Natural killer cell (primary cell): ENCODE results near the gene FAM237A. TPM values are rescaled to one million over a fixed set of nuclear protein-coding genes. Genes with fewer than 3 reads are reported as not detected.

Source experiments
- ATAC-seq, 3 donors: fragments of 150-1000 bp in 2 of 3; fragments of 200-7000 bp in 1 of 3; cut with Tn5 transposase; 1 replicate in 1 of 3; 2 replicates in 2 of 3; pipeline ENCODE4 v1.10.0; 2021; ENCODE audit warnings: mild to moderate bottlenecking in 2 of 3, moderate library complexity in 2 of 3
- DNase-seq, 2 donors: peaks; one replicate each; pipeline versions ENCODE4 v3.0.0 to v3.0.0-alpha.2; 2013 to 2021; ENCODE audit warnings: mixed read lengths in 1 of 2
- H3K27ac ChIP-seq: one replicate; pipeline ENCODE4 v1.5.1; 2013; ENCODE audit warnings: mild to moderate bottlenecking, low read length
- H3K27me3 ChIP-seq: one replicate; pipeline ENCODE4 v1.6.1; 2013; ENCODE audit warnings: low read length; ENCODE audit not compliant: control insufficient read depth, insufficient read depth
- H3K36me3 ChIP-seq: one replicate; pipeline ENCODE4 v1.6.1; 2013; ENCODE audit warnings: low read length; ENCODE audit not compliant: control insufficient read depth, insufficient read depth
- H3K4me1 ChIP-seq: one replicate; pipeline ENCODE4 v1.6.1; 2013; ENCODE audit warnings: low read length; ENCODE audit not compliant: control insufficient read depth, insufficient read depth
- H3K4me3 ChIP-seq: one replicate; pipeline ENCODE4 v1.5.1; 2013; ENCODE audit warnings: low read length
- H3K9me3 ChIP-seq: one replicate; pipeline ENCODE4 v1.6.1; 2013; ENCODE audit warnings: low read length; ENCODE audit not compliant: control insufficient read depth, insufficient read depth
- H3K27ac Mint-ChIP-seq, 2 donors: one replicate each; pipeline ENCODE4 v1.8.0; 2022; ENCODE audit warnings: mild to moderate bottlenecking in 2 of 2, mixed read lengths in 2 of 2, moderate library complexity in 1 of 2
- H3K27me3 Mint-ChIP-seq, 2 donors: one replicate each; pipeline ENCODE4 v1.8.0; 2022; ENCODE audit warnings: low read depth in 2 of 2, mixed read lengths in 2 of 2
- H3K36me3 Mint-ChIP-seq: one replicate; pipeline ENCODE4 v1.8.0; 2022; ENCODE audit warnings: mixed read lengths
- H3K4me1 Mint-ChIP-seq, 2 donors: one replicate each; pipeline ENCODE4 v1.8.0; 2022; ENCODE audit warnings: mixed read lengths in 2 of 2
- H3K4me3 Mint-ChIP-seq: one replicate; pipeline ENCODE4 v1.8.0; 2022; ENCODE audit warnings: mild to moderate bottlenecking, moderate library complexity, mixed read lengths
- H3K9me3 Mint-ChIP-seq, 2 donors: one replicate each; pipeline ENCODE4 v1.8.0; 2022; ENCODE audit warnings: mixed read lengths in 2 of 2
- WGBS: methylation state at CpG from one replicate; pipeline ENCODE4 v1.1.7; 2013; ENCODE audit warnings: missing lambda C conversion rate; ENCODE audit not compliant: insufficient coverage; 5-methylcytosine and 5-hydroxymethylcytosine counted together
- intact Hi-C: fragments of 100-400 bp; cut with micrococcal nuclease; formaldehyde crosslinking; loops from one replicate; pipeline ENCODE4 v1.14.2; 2022
- total RNA-seq, 4 donors: library from RNA; stranded (reverse); fragments of 120-200 nt in 1 of 4; gene quantifications; one replicate each; pipeline versions ENCODE4 v1.2.3 to v1.2.4, GENCODE V29; 2013 to 2022
- TF ChIP-seq, protein P1 (sequence below): fragments of 200-600 bp; IDR thresholded peaks from one replicate; pipeline ENCODE4 v1.8.0; 2022; ENCODE audit warnings: antibody characterized with exemption

FAM237A gene
- total RNA-seq, 3 donors from 2014 or later (not counting 1 experiment from before 2014, with no cell fraction given), result not detected

DNA sequence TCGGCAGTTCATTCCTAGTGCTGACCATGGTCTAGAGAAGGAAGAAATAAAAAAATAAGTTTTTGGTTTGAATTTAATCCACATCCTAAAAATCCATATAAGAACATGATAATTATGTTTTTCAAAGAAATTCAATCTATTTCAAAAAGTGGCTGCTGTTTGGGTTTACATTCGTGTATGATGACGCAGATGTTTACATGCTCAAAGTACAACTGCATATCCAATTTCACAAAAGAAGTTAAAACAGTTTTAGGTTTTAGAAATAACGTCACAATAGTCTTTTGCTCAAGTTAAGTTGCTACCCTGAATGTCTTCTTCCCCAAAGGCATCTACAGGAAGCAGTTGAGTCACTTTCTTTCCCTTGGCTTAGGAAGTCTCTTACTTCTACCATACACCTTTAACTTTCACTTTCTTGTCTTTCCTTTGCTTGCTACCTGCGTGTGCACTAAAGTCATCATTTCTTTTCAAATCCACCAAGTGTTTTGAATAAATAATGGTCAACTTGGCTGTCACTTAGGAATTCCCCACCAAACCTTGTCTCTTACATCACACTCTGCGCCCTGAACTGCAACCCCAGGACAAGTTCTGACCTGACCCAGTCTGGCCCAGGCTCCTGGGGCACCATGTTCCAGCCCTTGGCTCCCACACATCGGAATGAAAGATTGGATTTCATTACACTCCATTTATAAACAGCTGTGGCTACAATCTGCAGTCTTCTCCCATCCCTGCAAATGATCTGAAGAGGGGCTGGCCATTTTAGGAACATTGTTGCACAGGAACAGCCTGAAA lies 28.4 kb downstream of the FAM237A start:
- no peaks in the 10 kb centered on the region for H3K9me3 Mint-ChIP-seq

DNA sequence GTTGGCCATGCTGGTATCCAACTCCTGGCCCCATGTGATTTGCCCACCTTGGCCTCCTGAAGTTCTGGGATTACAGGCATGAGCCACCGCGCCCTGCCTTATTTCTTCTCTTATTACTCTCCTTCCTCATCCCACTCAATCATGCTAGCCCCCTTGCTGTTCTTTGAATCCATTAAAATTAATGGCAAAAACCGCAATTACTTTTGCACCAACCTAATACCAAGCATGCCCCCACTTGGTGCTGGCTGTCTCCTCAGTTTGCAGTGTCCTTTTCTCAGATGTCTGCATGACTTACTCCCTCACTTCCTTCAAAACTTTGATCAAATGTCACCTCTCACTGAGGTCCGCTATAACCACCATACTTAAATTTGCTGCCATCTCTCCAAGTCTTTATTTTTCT lies 41.3 kb downstream of the FAM237A start:
- intact Hi-C loops, result no loop called here
- H3K27me3 ChIP-seq, result no peaks in the 10 kb centered on the region
- H3K27ac ChIP-seq, result no peak overlapping the region
- no peak for ATAC-seq
- WGBS, result 93% methylated on average over 4 of the region's 4 CpGs
- no peaks in the 10 kb centered on the region for H3K36me3 ChIP-seq
- Mint-ChIP-seq H3K4me3 (no peak overlapping the region), H3K27ac (no peak overlapping the region), H3K4me1 (no peaks in the 10 kb centered on the region), H3K9me3 (no peaks in the 10 kb centered on the region), H3K27me3 (peaks cover 8 to 10% of the 10 kb centered on the region in 2 donors), H3K36me3 (no peaks in the 10 kb centered on the region)
- no peak overlapping the region for H3K4me3 ChIP-seq
- no peak for DNase-seq
- H3K4me1 ChIP-seq, result no peaks in the 10 kb centered on the region
- TF ChIP-seq, protein P1, sequence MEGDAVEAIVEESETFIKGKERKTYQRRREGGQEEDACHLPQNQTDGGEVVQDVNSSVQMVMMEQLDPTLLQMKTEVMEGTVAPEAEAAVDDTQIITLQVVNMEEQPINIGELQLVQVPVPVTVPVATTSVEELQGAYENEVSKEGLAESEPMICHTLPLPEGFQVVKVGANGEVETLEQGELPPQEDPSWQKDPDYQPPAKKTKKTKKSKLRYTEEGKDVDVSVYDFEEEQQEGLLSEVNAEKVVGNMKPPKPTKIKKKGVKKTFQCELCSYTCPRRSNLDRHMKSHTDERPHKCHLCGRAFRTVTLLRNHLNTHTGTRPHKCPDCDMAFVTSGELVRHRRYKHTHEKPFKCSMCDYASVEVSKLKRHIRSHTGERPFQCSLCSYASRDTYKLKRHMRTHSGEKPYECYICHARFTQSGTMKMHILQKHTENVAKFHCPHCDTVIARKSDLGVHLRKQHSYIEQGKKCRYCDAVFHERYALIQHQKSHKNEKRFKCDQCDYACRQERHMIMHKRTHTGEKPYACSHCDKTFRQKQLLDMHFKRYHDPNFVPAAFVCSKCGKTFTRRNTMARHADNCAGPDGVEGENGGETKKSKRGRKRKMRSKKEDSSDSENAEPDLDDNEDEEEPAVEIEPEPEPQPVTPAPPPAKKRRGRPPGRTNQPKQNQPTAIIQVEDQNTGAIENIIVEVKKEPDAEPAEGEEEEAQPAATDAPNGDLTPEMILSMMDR, result no peak
- no peaks in the 10 kb centered on the region for H3K9me3 ChIP-seq

More for the DNA sequence above, 28.4 kb downstream of the FAM237A start:
- Mint-ChIP-seq H3K4me3 (no peak overlapping the region), H3K4me1 (no peaks in the 10 kb centered on the region), H3K27me3 (peaks cover 0 to 3% of the 10 kb centered on the region in 2 donors), H3K27ac (no peak overlapping the region), H3K36me3 (no peaks in the 10 kb centered on the region)
- ATAC-seq (no peak), DNase-seq (no peak)
- TF ChIP-seq, protein P1, result no peak
- 83% methylated on average over 6 of the region's 7 CpGs for WGBS
- H3K4me1 ChIP-seq, result no peaks in the 10 kb centered on the region
- no peaks in the 10 kb centered on the region for H3K27me3 ChIP-seq
- no peaks in the 10 kb centered on the region for H3K36me3 ChIP-seq
- no peaks in the 10 kb centered on the region for H3K9me3 ChIP-seq
- intact Hi-C loops, result no loop called here
- no peak overlapping the region for H3K4me3 ChIP-seq
- H3K27ac ChIP-seq, result no peak overlapping the region

DNA sequence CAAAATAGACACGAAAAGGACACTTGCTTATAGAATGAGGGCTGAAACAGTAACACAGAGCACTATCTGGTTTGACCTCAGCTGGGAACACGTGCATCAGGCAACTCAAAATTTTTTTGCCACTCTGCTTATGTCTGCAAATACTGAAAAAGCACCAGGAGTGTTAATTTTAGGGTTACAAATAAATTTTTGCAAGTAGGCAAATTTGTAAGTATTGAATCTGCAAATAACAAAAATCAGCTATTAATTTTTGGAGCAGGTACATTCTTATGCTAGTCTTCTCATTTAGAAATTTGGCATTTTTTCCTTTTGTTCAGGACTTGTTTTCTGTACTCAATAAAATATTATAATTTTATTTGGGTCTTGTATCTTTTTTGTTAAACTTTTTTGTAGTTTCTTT lies 46.2 kb downstream of the FAM237A start:
- H3K4me3 ChIP-seq, result no peak overlapping the region
- no peak overlapping the region for H3K27ac ChIP-seq
- no peak for ATAC-seq
- H3K9me3 Mint-ChIP-seq, result no peaks in the 10 kb centered on the region
- no peaks in the 10 kb centered on the region for H3K27me3 ChIP-seq
- intact Hi-C loops, result no loop called here
- WGBS, result 91% methylated on average over 2 of the region's 2 CpGs
- no peak for DNase-seq
- no peaks in the 10 kb centered on the region for H3K36me3 ChIP-seq
- H3K4me3 Mint-ChIP-seq, result no peak overlapping the region
- no peak overlapping the region for H3K27ac Mint-ChIP-seq
- no peaks in the 10 kb centered on the region for H3K27me3 Mint-ChIP-seq
- TF ChIP-seq, protein P1, result no peak
- H3K9me3 ChIP-seq, result no peaks in the 10 kb centered on the region
- no peaks in the 10 kb centered on the region for H3K4me1 Mint-ChIP-seq
- no peaks in the 10 kb centered on the region for H3K36me3 Mint-ChIP-seq
- no peaks in the 10 kb centered on the region for H3K4me1 ChIP-seq

DNA sequence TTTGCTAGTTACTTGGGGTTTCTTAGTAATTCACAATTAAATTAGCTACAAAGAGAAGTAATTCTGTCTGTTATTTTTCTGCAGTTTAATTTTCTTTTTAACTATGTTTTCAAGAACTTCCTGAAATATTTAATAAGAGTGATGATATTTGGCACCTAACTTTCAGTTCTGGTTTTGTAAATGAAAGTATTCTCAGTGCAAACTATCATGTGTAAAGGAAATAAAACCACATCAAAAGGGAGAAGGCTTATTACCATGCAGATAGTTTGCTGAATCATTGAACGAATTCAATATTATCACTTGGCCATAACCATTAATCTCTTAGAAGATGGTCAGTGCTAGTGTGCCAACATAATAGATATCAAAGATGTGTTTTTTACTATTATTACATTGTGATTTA lies 46.7 kb downstream of the FAM237A start:
- intact Hi-C loops, result no loop called here
- Mint-ChIP-seq H3K36me3 (no peaks in the 10 kb centered on the region), H3K27ac (no peak overlapping the region), H3K4me3 (no peak overlapping the region), H3K4me1 (no peaks in the 10 kb centered on the region), H3K27me3 (no peaks in the 10 kb centered on the region), H3K9me3 (no peaks in the 10 kb centered on the region)
- Histone ChIP-seq H3K27me3 (no peaks in the 10 kb centered on the region), H3K36me3 (no peaks in the 10 kb centered on the region), H3K27ac (no peak overlapping the region), H3K4me1 (no peaks in the 10 kb centered on the region), H3K4me3 (no peak overlapping the region), H3K9me3 (no peaks in the 10 kb centered on the region)
- peak in 1 of 2 donors; percentile 5 for DNase-seq
- WGBS, result 0% methylated on average over 1 of the region's 1 CpG
- TF ChIP-seq, protein P1, result no peak
- ATAC-seq, result no peak
